ENCODE data around the gene RHOBTB3.
"Not testable (repeated sequence)": the region's sequence is repeated elsewhere in the genome, so short reads cannot be mapped to it uniquely, and the experiment has no call there.

The RHOBTB3 gene, protein sequence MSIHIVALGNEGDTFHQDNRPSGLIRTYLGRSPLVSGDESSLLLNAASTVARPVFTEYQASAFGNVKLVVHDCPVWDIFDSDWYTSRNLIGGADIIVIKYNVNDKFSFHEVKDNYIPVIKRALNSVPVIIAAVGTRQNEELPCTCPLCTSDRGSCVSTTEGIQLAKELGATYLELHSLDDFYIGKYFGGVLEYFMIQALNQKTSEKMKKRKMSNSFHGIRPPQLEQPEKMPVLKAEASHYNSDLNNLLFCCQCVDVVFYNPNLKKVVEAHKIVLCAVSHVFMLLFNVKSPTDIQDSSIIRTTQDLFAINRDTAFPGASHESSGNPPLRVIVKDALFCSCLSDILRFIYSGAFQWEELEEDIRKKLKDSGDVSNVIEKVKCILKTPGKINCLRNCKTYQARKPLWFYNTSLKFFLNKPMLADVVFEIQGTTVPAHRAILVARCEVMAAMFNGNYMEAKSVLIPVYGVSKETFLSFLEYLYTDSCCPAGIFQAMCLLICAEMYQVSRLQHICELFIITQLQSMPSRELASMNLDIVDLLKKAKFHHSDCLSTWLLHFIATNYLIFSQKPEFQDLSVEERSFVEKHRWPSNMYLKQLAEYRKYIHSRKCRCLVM

DNA sequence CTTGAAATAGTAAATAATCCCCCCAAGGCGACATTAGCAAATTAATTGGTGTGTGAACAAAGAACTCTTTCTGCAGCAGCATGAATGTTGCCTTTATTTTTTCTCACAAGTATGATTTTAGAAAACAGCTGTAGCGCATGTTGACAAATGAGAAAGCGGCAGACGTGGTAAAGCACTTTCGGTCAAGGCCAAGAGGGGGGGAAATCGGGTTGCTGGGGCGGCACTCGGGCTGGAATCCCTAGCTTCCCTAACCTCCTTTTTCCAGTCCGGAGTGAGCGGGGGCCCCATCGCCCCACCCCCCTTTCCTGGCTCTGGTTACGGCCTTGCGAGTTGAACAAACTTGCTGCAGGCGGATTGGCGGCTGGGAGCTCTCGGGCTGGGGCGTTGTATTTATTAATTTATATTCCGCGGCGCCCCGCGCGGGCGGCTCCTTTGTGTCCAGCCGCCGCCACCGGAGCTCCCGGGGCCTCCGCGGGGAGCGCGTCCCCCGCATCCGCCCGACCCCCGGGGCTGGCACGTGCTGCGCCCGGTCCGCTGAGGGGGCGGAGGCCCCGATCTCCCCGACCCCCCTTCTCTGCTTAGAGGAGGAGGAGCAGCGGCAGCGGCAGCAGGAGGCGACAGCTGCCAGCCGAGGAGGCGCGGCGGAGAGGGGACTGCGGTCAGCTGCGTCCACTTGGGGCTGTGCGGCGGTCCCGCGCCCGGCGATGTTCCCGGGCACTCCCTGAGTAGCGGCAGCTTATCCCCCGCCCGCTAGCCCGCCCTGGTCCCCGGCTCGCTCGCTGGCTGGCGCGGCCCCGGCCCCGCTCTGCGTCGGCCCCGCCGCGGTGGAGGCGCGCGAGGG lies at the start of gene RHOBTB3:
RHOBTB3 (plus strand) TSS at position 607 of the 841 bp plus-strand sequence. CDS start 347 bp downstream, outside the sequence.
- FAIRE-seq: no peak

GRCh38 chr5:95682891-95683290 lies 48.2 kb upstream of the RHOBTB3 start, which contains the start of gene SPATA9:
TSS of gene SPATA9 (minus strand) at chr5:95682991. CDS start at chr5:95682854, 137 bp downstream.
- FAIRE-seq: no peak

DNA sequence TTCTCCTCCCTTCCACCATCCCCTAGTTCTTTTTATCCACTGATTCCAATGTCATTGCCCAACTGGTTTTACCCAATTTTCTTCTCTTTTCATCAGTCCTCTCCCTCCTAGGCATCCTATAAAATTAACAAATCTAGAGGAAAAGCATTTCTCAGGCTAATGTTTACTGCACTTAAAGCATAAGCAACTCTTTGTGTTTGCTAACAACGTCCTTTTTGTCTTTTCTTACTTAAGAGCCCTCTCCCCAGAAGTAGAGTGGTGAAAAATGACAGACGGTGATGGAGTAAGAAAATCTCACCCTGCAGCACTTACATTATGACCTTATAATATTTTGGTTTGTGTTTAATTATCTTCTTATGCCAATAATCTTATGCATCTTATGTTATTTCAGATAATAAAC lies 46.8 kb upstream of the RHOBTB3 start:
- no peak for FAIRE-seq

DNA sequence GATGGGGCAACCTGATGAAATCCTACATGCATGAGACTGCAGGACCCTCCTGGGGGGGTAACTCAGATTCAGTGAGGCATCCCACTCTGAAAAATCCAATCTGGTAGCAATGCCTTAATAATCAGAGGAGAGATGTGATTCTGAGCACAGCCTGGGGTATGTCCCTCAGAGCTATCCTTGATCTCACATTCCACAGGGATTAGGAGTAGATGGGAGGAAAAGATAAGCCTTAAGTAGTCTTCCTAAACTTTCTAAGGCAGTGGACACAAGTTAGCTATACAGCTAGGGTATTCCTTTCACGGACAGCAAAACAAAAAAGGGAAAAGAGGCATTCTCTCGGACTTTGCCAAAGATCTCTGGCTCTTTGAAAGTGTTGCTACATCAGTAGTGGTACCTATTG lies 44.5 kb upstream of the RHOBTB3 start:
- FAIRE-seq: no peak

DNA sequence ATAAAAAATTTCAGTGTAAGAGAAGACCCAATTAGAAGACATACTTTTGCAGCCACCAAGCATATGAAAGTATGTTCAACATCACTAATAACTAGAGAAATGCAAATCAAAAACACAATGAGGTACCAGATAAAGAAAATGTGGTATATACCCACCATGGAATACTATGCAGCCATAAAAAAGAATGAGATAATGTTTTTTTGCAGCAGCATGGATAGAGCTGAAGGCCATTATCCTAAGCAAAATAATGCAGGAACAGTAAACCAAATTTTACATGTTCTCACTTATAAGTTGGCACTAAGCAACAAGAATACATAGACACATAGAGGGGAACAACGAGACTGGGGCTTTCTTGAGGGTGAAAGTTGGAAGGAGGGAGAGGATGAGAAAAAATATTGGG lies 41.5 kb upstream of the RHOBTB3 start:
- FAIRE-seq: no peak

- FAIRE-seq: no peak
Measured at GRCh38 chr5:95690333-95690732, 40.8 kb upstream of the RHOBTB3 start.

DNA sequence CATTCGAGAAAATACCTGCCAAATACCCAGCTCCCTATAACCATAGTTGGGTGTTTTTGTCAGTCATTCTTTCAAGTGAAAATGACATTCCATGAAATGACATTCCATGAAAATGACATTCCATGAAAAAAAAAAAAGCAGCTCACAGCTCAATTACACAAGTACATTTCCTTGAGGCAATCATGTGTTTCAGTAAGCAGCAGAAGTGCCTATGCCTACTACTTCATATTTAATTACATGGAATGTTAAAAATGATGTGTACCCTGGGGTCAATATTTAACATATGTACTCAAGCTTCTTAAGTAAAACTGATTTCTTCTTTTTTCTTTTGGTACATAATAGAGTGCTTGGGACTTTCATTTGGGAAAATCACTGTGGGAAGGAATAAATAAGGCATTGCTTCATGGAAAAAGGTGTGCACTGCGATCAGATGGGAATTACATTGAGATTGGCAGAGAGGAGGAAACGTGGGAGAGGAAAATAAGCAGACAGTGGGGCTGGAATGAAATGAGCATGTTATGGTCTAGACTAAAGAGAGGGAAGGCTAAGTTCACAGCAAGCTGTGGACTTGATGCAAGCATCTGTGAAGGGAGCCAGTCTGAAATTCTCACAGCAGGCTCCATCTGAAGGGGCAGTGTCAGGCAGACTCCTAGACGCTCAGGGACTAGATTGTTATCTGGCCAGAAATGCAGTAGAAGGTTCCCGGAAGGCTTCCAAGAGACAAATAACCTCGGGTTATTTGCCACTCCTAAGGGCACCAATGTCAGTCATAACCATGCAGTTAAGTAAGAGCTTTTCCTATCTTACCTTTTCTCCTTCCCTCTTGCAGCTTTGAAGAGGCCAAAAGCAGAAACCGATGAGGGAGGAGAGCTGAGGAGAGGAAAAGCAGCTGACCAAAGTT lies 33.1 kb upstream of the RHOBTB3 start:
- no peak for FAIRE-seq

DNA sequence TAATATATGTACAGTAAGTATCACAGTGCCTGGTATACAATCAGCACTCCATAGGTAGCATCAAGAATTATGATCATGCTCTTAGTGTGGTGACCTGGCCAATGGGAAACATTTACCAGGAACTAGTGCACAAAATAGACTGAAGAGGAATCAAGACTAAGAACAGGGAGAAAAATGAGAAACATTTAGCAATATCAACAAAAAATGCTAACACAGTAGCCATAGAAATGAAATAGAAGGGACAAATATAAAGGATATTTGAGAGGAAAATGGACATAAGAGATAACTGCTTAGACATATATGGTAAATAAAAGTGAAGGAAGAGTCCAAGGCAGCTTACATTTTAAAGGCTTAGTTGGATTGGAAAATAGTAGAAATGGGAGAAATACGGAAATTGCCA lies 31.8 kb upstream of the RHOBTB3 start:
- FAIRE-seq: no peak

DNA sequence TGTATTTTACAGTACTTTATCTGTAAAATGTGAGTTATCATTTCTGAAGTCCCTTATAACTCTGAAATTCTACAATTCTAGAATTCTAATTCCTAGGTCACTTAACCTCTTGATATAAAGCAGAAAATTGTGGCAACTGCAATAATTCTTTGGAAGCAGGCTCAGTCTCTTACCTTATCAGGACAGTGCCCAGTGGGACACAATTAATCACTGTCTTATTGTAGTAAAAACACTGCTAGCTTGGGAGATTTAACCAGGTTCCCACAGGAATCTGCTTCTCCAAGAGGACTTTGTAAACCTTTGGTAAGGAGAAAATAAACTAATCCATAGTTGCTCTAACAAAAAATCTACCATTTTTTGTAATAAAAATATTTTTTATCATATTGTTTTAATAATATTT lies 30.1 kb upstream of the RHOBTB3 start:
- FAIRE-seq: no peak

DNA sequence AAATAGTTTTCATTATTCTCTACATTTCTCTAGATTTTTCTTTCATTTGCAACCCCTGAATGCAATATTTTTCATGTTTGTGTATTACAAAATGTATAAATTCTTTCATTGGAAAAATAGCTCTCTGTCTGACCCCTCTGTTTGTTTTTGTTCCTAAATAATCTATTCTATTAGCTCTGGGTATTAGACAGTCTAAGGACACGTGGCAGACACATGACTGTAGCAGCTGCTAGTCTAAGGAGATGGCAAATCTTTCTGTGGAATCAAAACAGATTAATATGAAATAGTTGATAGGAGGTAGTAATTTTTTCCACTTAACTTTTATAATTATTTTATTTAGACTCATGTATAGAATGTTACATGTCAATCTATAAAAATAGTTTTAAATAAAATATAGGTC lies 27.0 kb upstream of the RHOBTB3 start:
- FAIRE-seq: no peak

- not testable (repeated sequence) for FAIRE-seq
Measured at GRCh38 chr5:95706196-95706595, 24.9 kb upstream of the RHOBTB3 start.

DNA sequence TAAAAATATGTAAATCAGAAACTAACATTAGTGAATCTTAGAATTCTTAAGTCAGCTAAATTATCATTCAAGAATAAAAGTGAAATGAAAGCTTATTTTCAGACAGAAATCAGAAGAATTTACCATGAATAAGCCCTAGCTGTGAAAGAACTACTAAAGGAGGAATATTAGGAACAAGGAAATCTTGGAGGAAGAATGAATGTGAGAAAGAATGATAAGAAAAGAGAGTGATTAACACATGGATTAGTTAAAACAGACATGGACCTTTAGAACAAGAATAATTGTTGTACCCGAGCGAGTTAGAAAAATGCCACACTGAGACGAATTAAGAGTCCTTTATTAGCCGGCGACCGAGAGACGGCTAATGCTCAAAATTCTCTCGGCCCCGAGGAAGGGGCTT lies 24.1 kb upstream of the RHOBTB3 start:
- no peak for FAIRE-seq

GRCh38 chr5:95707534-95708188 lies 23.5 kb upstream of the RHOBTB3 start:
- not testable (repeated sequence) for FAIRE-seq

- FAIRE-seq: no peak
Measured at GRCh38 chr5:95708876-95709275, 22.3 kb upstream of the RHOBTB3 start.

DNA sequence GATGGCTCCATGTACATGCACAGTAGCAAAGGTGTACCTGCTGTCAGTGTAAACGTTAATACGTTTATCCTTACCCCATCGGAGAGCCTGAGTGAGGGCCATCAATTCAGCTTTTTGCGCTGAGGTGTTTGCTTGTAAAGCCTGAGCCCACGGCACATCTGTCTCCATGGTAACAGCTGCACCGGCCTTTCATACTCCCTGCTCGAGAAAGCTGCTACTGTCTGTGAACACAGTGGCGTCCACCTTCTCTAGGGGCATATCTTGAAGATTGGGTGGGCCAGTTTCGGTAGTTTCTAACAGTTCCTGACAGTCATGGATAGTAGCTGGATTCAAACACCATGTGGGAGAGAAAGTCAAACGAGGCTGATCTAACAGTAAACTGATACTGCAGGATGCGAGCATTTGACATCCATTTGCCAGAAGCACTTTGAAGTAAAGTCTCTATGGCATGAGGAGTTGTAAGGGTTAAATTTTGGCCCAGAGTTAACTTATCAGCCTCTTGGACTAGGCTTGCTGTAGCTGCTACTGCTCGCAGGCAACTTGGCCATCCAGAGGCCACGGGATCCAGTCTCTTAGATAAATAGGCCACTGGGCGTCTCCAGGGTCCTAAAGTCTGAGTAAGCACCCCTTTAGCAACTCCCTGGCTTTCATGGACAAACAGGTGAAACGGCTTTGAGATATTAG lies 21.0 kb upstream of the RHOBTB3 start:
- FAIRE-seq: no peak

GRCh38 chr5:95710651-95711500 lies 20.3 kb upstream of the RHOBTB3 start:
- FAIRE-seq: not testable (repeated sequence)

DNA sequence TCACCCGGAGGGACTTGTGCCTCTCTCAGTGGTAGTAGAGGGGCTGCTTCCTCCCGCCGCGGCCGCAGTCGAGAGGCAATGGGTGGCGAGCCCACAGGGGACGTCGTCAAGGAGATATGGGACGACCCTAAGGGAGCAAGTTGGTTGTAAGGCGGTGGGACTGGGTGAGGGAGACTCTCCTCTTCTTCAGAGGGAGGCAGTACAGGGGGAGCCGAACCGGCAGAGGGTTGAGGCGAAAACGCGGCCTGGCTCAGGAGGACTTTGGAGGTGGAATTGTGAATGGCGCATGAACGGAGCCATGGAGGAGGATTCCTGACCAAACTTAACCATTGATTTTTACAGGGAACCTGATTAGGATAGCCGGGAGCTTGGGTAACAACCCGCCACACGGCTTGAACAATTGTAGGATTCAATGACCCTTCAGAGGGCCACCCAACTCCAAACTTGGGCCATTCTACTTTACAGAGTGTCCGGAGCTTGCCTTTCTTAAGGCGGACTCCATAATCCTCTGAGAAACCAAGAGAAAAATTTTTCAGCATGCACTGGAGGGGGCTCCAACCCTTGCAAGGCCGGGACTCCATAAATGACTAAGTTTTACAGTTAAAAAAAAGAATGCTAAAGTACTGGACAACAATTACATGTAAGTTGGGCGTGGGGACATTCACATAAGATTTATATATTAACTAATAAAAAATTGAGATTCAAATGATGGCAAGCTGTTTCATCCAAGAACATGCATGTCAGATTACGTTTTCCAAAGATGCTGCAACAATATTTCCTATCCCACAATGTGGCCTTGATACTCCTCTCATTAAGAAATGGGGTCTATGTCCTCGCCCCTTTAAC lies 19.4 kb upstream of the RHOBTB3 start:
- no peak for FAIRE-seq

DNA sequence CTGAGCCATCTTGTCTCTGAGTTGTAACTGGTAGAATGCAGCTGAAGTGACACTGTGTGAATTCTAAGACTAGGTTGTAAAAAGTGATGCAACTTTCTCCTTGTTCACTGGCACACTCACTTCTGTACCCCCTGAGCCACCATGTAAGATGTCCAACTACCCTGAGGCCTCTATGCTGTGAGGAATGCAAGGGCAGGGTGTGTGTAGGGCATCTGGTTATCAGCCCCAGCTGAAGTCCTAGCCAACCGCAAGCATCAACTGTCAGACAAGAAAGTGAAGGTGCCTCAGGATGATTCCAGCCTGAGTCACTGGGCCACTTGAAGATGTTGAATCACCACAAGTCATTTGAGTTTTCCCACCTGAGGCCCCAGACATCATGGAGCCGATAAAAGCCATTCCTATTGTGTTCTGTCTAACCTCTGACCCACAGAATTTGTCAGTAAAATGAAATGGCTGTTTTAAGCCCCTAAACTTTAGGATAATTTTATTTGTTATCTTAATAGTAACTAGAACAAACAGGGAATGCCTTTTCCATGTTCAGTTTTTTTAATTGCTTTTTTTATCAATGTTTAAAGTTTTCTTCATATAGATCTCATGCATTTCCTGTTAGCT lies 18.7 kb upstream of the RHOBTB3 start:
- no peak for FAIRE-seq

DNA sequence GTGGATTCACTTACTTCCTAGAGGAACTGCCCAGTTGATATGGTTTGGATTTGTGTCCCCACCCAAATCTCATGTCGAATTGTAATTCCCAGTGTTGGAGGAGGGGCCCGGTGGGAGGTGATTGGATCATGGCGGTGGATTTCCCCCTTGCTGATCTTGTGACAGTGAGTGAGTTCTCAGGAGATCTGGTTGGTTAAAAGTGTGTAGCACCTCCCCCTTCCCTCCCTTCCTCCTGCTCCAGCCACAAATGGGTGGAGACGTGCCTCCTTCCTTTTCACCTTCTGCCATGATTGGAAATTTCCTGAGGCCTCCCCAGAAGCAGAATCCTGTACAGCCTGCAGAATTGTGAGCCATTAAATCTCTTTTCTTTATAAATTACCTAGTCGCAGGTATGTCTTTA lies 17.9 kb upstream of the RHOBTB3 start:
- FAIRE-seq: not testable (repeated sequence)
